Subcutaneous adipose tissue (tissue), 4 donors: ENCODE measurements around the gene PUM2. TPM values are rescaled to one million over a fixed set of nuclear protein-coding genes. Genes with fewer than 3 reads are reported as not detected.

Experiments
- CTCF ChIP-seq: fragments of 450-650 bp; IDR thresholded peaks from one replicate; pipeline ENCODE4 v1.5.1; 2016; ENCODE audit warnings: low read depth, mild to moderate bottlenecking, control low read depth, antibody characterized with exemption, moderate library complexity
- small RNA-seq: library from RNA; depleted of rRNA; stranded (forward); fragments of <200 nt; gene quantifications from one replicate; pipeline ENCODE3, GENCODE V24; 2016
- total RNA-seq, 4 donors: library from RNA; depleted of rRNA; stranded (reverse); fragments of >200 nt; gene quantifications; one replicate each; pipeline ENCODE4 v1.1.0, GENCODE V29; 2016

PUM2 gene
- total RNA-seq, 4 donors from 2014 or later: 63.9 to 87.1 (median 78.2) TPM

GRCh38 chr2:20203072-20203471 is 147.6 kb downstream of the PUM2 start:
- no peak for TF ChIP-seq CTCF

GRCh38 chr2:20201671-20202070 is 149.0 kb downstream of the PUM2 start:
- TF ChIP-seq CTCF: no peak

- no peak for TF ChIP-seq CTCF
These were observed 149.7 kb downstream of the PUM2 start for GRCh38 chr2:20200697-20201555.

GRCh38 chr2:20199633-20200270 is 150.9 kb downstream of the PUM2 start:
- TF ChIP-seq CTCF: no peak

- no peak for TF ChIP-seq CTCF
These were observed 151.6 kb downstream of the PUM2 start for GRCh38 chr2:20198796-20199632.

Small RNA genes within 50 kb of the gene (small RNA-seq; reads per million reads assigned to genes)
- not detected for gene RNU7-113P

Other genes with a start within 250 kb of the PUM2 start
- gene SDC1, start 125.7 kb downstream of the PUM2 start, total RNA-seq: 10 to 100 TPM in 1 of 4 donors, 1 to 10 TPM in 3; 2.4 to 27.5 (median 3.8) TPM
- gene RHOB, start 96.2 kb upstream of the PUM2 start, total RNA-seq: 1,000 to 10,000 TPM in 1 of 4 donors, 100 to 1,000 TPM in 3; 435 to 1,054 (median 650) TPM